Mesendoderm (in vitro differentiated cells): ENCODE results near the gene CAMK2A.

Experiments used
- DNase-seq: peaks from one replicate; pipeline ENCODE4 v3.0.0; 2013
- H2AK5ac ChIP-seq: 2 replicates; pipeline ENCODE4 v1.6.1; 2013; ENCODE audit warnings: low read length, inconsistent platforms
- H2BK120ac ChIP-seq: 2 replicates; pipeline ENCODE4 v1.6.1; 2013; ENCODE audit warnings: low read depth, mild to moderate bottlenecking, low read length, moderate library complexity, mixed read lengths
- H2BK15ac ChIP-seq: replicated peaks from 2 replicates; pipeline ENCODE4 v1.6.1; 2013; ENCODE audit warnings: low read depth, mild to moderate bottlenecking, moderate library complexity
- H2BK5ac ChIP-seq: 2 replicates; pipeline ENCODE4 v1.6.1; 2013; ENCODE audit warnings: low read length, inconsistent platforms
- H3K18ac ChIP-seq: 2 replicates; pipeline ENCODE4 v1.6.1; 2013; ENCODE audit warnings: mild to moderate bottlenecking, low read length, mixed read lengths
- H3K23ac ChIP-seq: one replicate; pipeline ENCODE4 v1.6.1; 2013; ENCODE audit warnings: low read length
- H3K27ac ChIP-seq: 2 replicates; pipeline ENCODE4 v1.5.1; 2013; ENCODE audit warnings: low read depth, mild to moderate bottlenecking, inconsistent platforms, low read length, moderate library complexity
- H3K27me3 ChIP-seq: 2 replicates; pipeline ENCODE4 v1.6.1; 2013; ENCODE audit warnings: low read length, control low read depth, mild to moderate bottlenecking, inconsistent platforms; ENCODE audit not compliant: insufficient read depth, poor library complexity
- H3K36me3 ChIP-seq: 2 replicates; pipeline ENCODE4 v1.6.1; 2013; ENCODE audit warnings: low read length, inconsistent platforms; ENCODE audit not compliant: control insufficient read depth, insufficient read depth
- H3K4ac ChIP-seq: one replicate; pipeline ENCODE4 v1.6.1; 2013; ENCODE audit warnings: low read depth, mild to moderate bottlenecking, low read length, moderate library complexity
- H3K4me1 ChIP-seq: 2 replicates; pipeline ENCODE4 v1.6.1; 2013; ENCODE audit warnings: low read depth, low read length, inconsistent platforms; ENCODE audit not compliant: control insufficient read depth
- H3K4me2 ChIP-seq: 2 replicates; pipeline ENCODE4 v1.6.1; 2013; ENCODE audit warnings: low read length
- H3K4me3 ChIP-seq: 2 replicates; pipeline ENCODE4 v1.5.1; 2013; ENCODE audit warnings: mild to moderate bottlenecking, low read length
- H3K56ac ChIP-seq: one replicate; pipeline ENCODE4 v1.6.1; 2013; ENCODE audit warnings: low read length
- H3K79me1 ChIP-seq: 2 replicates; pipeline ENCODE4 v1.6.1; 2013; ENCODE audit warnings: low read length, inconsistent platforms
- H3K79me2 ChIP-seq: 2 replicates; pipeline ENCODE4 v1.6.1; 2013; ENCODE audit warnings: mild to moderate bottlenecking, low read length; ENCODE audit not compliant: control insufficient read depth, insufficient read depth
- H3K9ac ChIP-seq: 2 replicates; pipeline ENCODE4 v1.6.1; 2013; ENCODE audit warnings: low read length, inconsistent platforms
- H4K5ac ChIP-seq: one replicate; pipeline ENCODE4 v1.6.1; 2013; ENCODE audit warnings: low read length
- H4K8ac ChIP-seq: one replicate; pipeline ENCODE4 v1.6.1; 2013; ENCODE audit warnings: low read depth, mild to moderate bottlenecking, control low read depth, low read length, moderate library complexity
- WGBS: extraction: QIAGEN DNeasy Blood & Tissue Kit; methylation state at CpG from one replicate; pipeline ENCODE4 v1.1.7; 2013; ENCODE audit warnings: low lambda C conversion rate, missing lambda C conversion rate; ENCODE audit not compliant: insufficient coverage; ENCODE audit errors: extremely low coverage; 5-methylcytosine and 5-hydroxymethylcytosine counted together

The CAMK2A gene

DNA sequence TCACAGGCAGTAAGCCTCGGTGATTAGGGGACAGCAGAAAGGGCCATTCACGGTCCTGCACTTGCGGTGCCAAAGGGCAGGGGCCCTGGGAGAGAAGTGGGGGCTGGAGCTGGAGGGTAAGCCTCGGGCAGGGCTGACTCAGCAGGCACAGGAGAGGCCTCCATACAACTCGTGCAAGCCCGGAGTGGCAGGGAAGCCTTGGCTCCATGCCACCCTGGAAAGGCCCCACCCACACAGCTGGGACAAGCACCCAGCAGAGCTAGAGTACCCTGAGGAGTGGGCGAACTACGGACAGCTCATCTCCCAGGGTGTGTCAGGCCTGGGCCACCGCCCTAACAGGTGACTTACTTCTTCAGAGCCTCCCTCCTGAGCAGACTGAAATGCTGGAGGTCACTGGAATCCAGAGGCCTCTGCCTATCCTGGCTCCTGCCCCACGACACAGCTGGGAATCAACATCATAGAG lies 5.6 kb upstream of the CAMK2A start:
- Histone ChIP-seq H3K23ac (no peak overlapping the region), H3K18ac (no peak overlapping the region), H3K4me2 (no peak overlapping the region), H4K8ac (no peak overlapping the region), H4K5ac (no peak overlapping the region), H3K79me1 (no peaks in the 10 kb centered on the region), H3K4ac (no peak overlapping the region), H2BK120ac (no peak overlapping the region), H3K4me1 (peaks cover 4% of the 10 kb centered on the region), H3K79me2 (no peaks in the 10 kb centered on the region), H3K56ac (no peak overlapping the region), H2BK5ac (no peak overlapping the region), H2AK5ac (no peak overlapping the region), H3K27ac (no peak overlapping the region), H3K9ac (no peak overlapping the region), H3K36me3 (no peaks in the 10 kb centered on the region), H2BK15ac (no peak overlapping the region), H3K4me3 (no peak overlapping the region), H3K27me3 (no peaks in the 10 kb centered on the region)
- no peak for DNase-seq
- no CpG with 5 or more reads among the region's 10 CpGs for WGBS

DNA sequence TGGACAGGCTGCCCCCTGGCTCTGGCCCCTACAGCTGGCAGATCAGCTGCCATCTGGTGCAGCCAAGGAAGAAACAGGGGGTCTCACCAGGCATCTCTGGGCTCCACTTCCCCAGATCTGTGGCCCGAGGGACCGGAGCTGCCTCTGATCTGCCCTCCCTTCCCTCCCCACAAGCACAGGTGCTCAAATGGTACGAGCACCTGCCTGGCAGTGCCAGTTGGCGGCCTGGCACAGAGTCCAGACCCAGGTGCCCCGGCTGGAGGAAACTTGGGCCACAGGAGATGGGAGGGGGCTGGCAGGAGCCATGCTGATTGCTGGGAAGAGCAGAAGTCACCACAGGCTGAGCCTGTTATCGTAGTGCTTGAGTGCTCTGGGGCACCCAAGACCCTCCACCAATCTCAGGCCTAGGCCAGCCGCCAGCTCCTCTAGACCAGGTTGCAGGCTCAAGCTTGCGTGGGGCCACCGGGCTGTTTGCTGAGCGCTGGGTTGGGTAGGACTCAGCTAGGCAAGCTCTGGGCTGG lies 5.0 kb upstream of the CAMK2A start:
- no peak overlapping the region for H3K9ac ChIP-seq
- no peaks in the 10 kb centered on the region for H3K36me3 ChIP-seq
- H3K4me2 ChIP-seq, result no peak overlapping the region
- H3K4me3 ChIP-seq, result no peak overlapping the region
- no CpG with 5 or more reads among the region's 10 CpGs for WGBS
- H3K27me3 ChIP-seq, result no peaks in the 10 kb centered on the region
- no peak overlapping the region for H2BK120ac ChIP-seq
- H2AK5ac ChIP-seq, result no peak overlapping the region
- H3K79me2 ChIP-seq, result no peaks in the 10 kb centered on the region
- no peak overlapping the region for H3K56ac ChIP-seq
- H3K27ac ChIP-seq, result no peak overlapping the region
- no peak overlapping the region for H4K5ac ChIP-seq
- H3K18ac ChIP-seq, result no peak overlapping the region
- DNase-seq, result no peak
- no peaks in the 10 kb centered on the region for H3K79me1 ChIP-seq
- no peak overlapping the region for H4K8ac ChIP-seq
- no peak overlapping the region for H3K23ac ChIP-seq
- H3K4ac ChIP-seq, result no peak overlapping the region
- H2BK5ac ChIP-seq, result no peak overlapping the region
- peaks cover under 1% of the 10 kb centered on the region for H3K4me1 ChIP-seq
- H2BK15ac ChIP-seq, result no peak overlapping the region

DNA sequence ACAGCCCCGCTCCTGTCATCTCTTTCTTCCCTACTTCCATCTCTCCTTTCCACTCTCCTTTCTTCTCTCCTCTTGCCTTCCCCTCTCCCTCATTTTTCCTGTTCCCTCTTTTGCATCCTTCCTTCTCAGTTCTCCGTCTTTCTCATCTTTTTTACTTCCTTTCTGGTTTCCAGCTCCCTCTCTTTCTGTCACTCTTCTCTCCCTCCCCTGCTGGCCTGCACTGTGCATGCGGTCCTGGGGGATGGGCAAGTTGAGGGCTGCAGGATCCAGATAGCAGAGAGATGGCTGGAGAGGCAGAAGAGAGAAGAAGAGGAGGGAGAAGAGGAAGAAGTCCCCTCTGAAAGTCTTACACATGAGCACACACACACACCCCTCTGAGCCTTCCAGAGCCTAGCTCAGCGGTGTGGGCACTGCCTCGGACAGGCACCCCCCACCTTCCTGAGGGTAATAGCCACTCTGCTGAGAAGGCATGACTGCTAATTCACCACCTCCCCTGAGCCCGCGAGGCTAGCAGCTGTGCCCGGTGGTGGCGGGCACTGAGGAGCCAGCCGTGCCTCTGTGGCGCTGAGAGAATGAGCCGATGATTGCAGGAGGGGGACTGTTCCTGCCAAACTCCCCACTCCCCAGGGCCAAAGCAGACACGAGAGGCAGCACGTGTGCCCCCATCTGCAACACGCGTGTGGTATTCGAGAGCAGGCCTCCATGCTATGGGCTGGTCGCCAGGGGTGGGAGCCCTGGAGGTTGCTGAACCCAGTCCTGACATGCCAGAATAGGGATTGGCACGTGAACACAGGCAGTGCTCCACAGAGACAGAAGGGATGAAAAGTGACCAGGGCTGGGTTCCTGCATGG lies 3.7 kb upstream of the CAMK2A start:
- H3K36me3 ChIP-seq, result no peaks in the 10 kb centered on the region
- no peak overlapping the region for H4K5ac ChIP-seq
- H3K18ac ChIP-seq, result no peak overlapping the region
- H3K23ac ChIP-seq, result no peak overlapping the region
- H3K79me2 ChIP-seq, result no peaks in the 10 kb centered on the region
- no peak overlapping the region for H2BK15ac ChIP-seq
- H4K8ac ChIP-seq, result no peak overlapping the region
- H3K9ac ChIP-seq, result no peak overlapping the region
- DNase-seq, result no peak
- H3K4ac ChIP-seq, result no peak overlapping the region
- no CpG with 5 or more reads among the region's 19 CpGs for WGBS
- no peak overlapping the region for H2BK120ac ChIP-seq
- no peaks in the 10 kb centered on the region for H3K27me3 ChIP-seq
- H3K79me1 ChIP-seq, result no peaks in the 10 kb centered on the region
- H2BK5ac ChIP-seq, result no peak overlapping the region
- H3K4me1 ChIP-seq, result no peaks in the 10 kb centered on the region
- H3K56ac ChIP-seq, result no peak overlapping the region
- no peak overlapping the region for H2AK5ac ChIP-seq
- H3K27ac ChIP-seq, result no peak overlapping the region
- no peak overlapping the region for H3K4me3 ChIP-seq
- H3K4me2 ChIP-seq, result no peak overlapping the region

DNA sequence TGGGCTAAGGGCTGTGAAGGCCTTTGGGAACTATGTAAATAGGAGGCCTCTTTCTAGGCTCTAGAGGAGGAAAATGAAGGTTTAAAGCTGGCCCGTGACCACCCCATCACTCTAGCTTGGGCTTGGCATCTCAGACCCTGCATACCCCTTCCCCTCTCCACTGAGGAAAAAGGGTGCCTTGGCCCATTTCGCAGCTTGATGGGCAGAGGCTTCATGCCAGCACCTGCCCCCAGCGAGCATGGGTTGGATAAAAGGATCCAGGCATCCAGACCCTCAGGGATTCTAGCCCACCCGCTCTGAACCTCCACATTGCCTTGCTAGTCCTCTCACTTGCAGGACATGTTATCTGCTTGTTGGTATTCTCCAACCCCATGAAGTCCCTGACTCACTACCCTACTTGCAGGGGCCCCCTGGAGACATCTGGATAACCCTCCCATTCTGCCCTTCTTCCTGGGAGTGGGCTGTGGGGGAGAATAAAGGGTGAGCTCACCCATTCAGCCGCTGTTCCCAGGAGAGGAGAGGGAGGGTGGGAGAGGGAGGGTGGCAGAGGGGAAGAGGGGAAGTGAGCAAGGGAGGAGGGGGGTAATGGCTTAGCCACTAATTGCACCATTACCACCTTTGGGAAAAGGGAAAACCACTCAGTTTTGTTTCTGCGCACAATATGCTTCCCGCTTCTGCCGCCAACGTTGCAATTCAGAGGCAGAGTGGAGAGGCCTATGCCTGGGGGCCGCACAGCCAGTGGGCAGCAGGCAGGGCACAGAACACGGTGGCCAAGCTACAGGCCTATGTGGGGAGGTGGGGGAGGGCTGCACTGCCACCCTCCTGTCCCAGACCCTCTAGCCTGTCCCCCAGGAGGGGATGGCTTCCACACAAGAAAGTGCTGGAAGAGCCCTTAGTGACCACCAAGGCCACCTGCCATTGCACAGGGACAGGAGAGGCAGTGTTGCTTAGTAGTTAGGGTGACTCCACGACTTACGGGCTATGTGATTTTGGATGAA lies 2.1 kb upstream of the CAMK2A start:
- no peak overlapping the region for H3K27ac ChIP-seq
- WGBS, result no CpG with 5 or more reads among the region's 13 CpGs
- H3K4ac ChIP-seq, result no peak overlapping the region

DNA sequence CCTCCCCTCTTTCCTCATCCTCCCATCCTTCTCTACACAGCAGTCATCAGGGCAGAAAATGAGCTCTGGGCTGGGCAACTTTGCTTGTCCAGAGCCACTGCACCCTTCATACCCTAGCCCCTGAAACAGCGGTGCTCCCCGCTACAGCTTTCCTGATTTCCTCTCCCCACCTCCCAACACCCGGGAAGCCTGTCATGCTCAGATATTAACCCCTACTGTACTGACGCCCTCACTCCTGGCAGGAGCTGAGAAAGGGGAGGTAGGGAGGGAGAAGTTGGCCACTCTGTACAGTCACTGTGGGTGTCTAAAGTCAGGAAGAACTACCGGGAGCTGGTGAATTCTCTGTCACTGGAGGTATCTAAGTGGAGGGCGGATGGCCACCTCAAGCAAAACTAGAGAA lies 782 bp downstream of the CAMK2A start:
- Histone ChIP-seq H3K4ac (no peak overlapping the region), H3K4me2 (no peak overlapping the region), H3K18ac (no peak overlapping the region), H3K27ac (no peak overlapping the region), H2AK5ac (no peak overlapping the region), H3K36me3 (no peaks in the 10 kb centered on the region), H3K27me3 (no peaks in the 10 kb centered on the region), H4K5ac (no peak overlapping the region), H2BK5ac (no peak overlapping the region), H3K79me1 (no peaks in the 10 kb centered on the region), H2BK15ac (no peak overlapping the region), H3K4me3 (no peak overlapping the region), H3K56ac (no peak overlapping the region), H3K9ac (no peak overlapping the region), H3K79me2 (no peaks in the 10 kb centered on the region), H3K4me1 (no peaks in the 10 kb centered on the region), H4K8ac (no peak overlapping the region), H3K23ac (no peak overlapping the region), H2BK120ac (no peak overlapping the region)
- WGBS, result no CpG with 5 or more reads among the region's 6 CpGs
- no peak for DNase-seq

More for the DNA sequence above, 2.1 kb upstream of the CAMK2A start:
- no peak overlapping the region for H3K18ac ChIP-seq
- no peak overlapping the region for H2BK15ac ChIP-seq
- H3K36me3 ChIP-seq, result no peaks in the 10 kb centered on the region
- H3K9ac ChIP-seq, result no peak overlapping the region
- no peaks in the 10 kb centered on the region for H3K27me3 ChIP-seq
- no peak overlapping the region for H4K8ac ChIP-seq
- H3K79me1 ChIP-seq, result no peaks in the 10 kb centered on the region
- H3K4me3 ChIP-seq, result no peak overlapping the region
- H3K79me2 ChIP-seq, result no peaks in the 10 kb centered on the region
- H2AK5ac ChIP-seq, result no peak overlapping the region
- H4K5ac ChIP-seq, result no peak overlapping the region
- H3K23ac ChIP-seq, result no peak overlapping the region
- no peak overlapping the region for H2BK120ac ChIP-seq
- no peak for DNase-seq
- no peaks in the 10 kb centered on the region for H3K4me1 ChIP-seq
- no peak overlapping the region for H2BK5ac ChIP-seq
- H3K4me2 ChIP-seq, result no peak overlapping the region
- no peak overlapping the region for H3K56ac ChIP-seq
